Measurements from ENCODE around the gene PRRX2. TPM values are rescaled to one million over a fixed set of nuclear protein-coding genes. Genes with fewer than 3 reads are reported as not detected.

The PRRX2 gene
- total RNA-seq, 6 donors from 2014 or later: 0.61 to 5.8 (median 1.3) TPM; not detected in 3

DNA sequence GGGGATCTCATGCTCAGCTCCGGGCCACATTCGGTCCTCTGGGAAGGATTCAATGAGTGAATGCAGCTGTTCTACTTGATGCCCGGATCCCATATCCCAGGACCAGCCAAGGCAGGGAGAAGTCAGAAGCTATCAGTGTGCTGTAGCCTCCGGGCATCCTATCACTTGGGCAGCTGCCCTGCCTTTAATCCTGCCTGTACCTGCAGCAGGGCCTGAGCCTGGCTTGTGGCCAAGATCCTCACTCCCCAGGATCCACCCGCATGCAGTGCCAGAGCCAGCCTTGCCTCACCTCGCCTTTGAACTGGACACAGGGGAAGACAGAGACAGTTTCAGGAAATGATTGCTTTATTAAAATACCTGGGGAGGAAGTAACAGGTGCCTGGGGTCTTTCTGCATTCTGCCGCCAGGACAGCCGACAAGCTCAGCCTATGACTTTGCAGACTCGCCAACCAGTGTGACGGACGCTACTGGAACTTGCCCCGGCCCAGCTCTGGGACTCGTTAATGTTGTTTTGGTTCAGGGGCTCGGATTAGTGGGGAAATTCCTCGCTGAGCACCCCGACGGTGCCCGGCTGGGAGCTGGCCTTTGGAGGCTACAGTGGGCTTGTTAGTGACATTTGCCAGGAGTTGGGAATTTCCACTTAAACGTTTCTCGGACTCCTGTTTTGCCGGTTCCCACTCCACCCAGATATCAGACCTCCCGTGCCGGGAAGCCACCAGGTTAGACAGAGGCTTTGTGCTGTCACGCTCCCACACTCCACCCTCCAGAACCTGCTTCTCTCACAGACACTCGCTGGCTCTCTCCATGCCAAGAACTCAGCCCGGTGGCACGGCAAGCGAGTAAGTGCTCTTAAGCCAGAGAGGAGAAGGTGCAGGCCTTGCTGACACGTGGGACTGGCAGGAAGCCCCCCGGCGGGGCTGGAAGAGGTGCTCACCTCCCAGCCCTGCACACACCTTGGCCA is 86.7 kb downstream of the PRRX2 start:
- ATAC-seq (ENCODE audit: low FRiP score in 2 of 2): peak in 1 of 2 donors; percentile 48
- Histone ChIP-seq H3K4me3 (peak overlapping the region in 3 of 4 donors; percentile 6 to 40 (median 19)), H3K36me3 (no peaks in the 10 kb centered on the region), H3K4me1 (peaks cover 16 to 21% (median 19%) of the 10 kb centered on the region in 4 donors), H3K27ac (peak overlapping the region in 1 of 4 donors; percentile 30), H3K9me3 (no peaks in the 10 kb centered on the region), H3K27me3 (no peaks in the 10 kb centered on the region)
- 38 to 47% methylated on average over 15 to 31 of the region's 31 CpGs for WGBS, 2 donors
- peak in 1 of 2 donors; percentile 55 for DNase-seq
- TF ChIP-seq, protein P1, sequence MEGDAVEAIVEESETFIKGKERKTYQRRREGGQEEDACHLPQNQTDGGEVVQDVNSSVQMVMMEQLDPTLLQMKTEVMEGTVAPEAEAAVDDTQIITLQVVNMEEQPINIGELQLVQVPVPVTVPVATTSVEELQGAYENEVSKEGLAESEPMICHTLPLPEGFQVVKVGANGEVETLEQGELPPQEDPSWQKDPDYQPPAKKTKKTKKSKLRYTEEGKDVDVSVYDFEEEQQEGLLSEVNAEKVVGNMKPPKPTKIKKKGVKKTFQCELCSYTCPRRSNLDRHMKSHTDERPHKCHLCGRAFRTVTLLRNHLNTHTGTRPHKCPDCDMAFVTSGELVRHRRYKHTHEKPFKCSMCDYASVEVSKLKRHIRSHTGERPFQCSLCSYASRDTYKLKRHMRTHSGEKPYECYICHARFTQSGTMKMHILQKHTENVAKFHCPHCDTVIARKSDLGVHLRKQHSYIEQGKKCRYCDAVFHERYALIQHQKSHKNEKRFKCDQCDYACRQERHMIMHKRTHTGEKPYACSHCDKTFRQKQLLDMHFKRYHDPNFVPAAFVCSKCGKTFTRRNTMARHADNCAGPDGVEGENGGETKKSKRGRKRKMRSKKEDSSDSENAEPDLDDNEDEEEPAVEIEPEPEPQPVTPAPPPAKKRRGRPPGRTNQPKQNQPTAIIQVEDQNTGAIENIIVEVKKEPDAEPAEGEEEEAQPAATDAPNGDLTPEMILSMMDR (IDR thresholded peaks at IDR 0.05): no peak
- TF ChIP-seq POLR2A (IDR thresholded peaks at IDR 0.05) (no peak), POLR2AphosphoS5 (IDR thresholded peaks at IDR 0.05) (no peak), EP300 (IDR thresholded peaks at IDR 0.05) (no peak)

DNA sequence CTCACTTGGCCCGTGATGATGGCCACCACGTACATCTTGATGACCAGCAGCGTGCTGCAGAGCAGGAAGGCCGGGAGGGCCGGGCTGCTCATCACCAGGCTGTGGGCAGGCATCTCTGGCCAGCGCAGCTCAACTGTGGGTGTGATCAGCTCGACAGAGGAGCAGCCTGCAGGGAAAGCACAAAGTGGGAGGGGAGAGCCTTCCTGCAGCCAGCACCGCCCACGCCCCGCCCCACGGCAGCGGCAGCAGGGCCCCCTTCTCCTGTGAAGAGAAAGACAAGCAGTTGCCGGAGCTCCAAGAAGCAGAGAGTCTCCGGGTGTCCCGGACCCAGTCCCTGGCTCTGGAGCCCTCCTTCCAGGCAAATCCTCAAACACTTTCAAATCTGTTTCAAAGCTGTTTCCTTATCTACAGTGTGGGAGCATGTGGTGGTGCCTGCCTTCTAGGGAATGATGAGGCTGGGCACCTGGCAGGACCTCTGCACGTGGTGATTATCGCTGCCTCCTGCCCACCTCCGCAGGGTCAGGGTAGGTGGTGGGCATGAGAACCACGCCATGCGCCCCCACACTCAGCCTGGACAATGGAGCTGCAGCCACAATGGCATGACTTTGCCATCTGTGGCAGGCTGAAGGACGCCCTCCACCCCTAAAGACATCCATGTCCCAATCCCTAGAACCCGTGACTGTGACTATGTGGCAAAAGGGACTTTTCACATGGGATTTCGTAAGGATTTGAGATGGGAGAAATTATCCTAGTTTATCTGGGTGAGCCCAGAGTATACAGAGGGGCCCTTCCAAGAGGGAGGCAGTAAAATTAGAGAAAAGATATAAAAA is 87.7 kb downstream of the PRRX2 start, which contains the start of gene PTGES:
TSS of gene PTGES (minus strand) at position 143 of the 830 bp plus-strand sequence. CDS start at position 113, 30 bp downstream.
- Histone ChIP-seq H3K27ac (peak within 1 kb of the TSS in 2 of 4 donors; percentile 30), H3K4me3 (peak within 1 kb of the TSS in 3 of 4 donors; percentile 6 to 40 (median 19)), H3K27me3 (no peaks in the 10 kb centered on the region), H3K36me3 (no peaks in the 10 kb centered on the region), H3K4me1 (peaks cover 16 to 27% (median 24%) of the 10 kb centered on the region in 4 donors), H3K9me3 (no peaks in the 10 kb centered on the region)
- TF ChIP-seq, protein P1 (IDR thresholded peaks at IDR 0.05): no peak
- TF ChIP-seq POLR2A (IDR thresholded peaks at IDR 0.05): peak in 1 of 4 donors; percentile 38
- peak in 1 of 2 donors; percentile 18 for TF ChIP-seq POLR2AphosphoS5 (IDR thresholded peaks at IDR 0.05)
- TF ChIP-seq EP300 (IDR thresholded peaks at IDR 0.05): no peak
- ATAC-seq (ENCODE audit: low FRiP score in 2 of 2) (peak; percentile 86 to 96), DNase-seq (peak; percentile 72 to 94)
- WGBS, 2 donors: 20 to 35% methylated on average over 11 to 23 of the region's 23 CpGs

- Histone ChIP-seq H3K4me1 (peaks cover 16 to 27% (median 24%) of the 10 kb centered on the region in 4 donors), H3K36me3 (no peaks in the 10 kb centered on the region), H3K27me3 (no peaks in the 10 kb centered on the region), H3K4me3 (no peak overlapping the region), H3K27ac (no peak overlapping the region), H3K9me3 (no peaks in the 10 kb centered on the region)
- DNase-seq (no peak), ATAC-seq (ENCODE audit: low FRiP score in 2 of 2) (no peak)
- TF ChIP-seq POLR2A (IDR thresholded peaks at IDR 0.05) (no peak), POLR2AphosphoS5 (IDR thresholded peaks at IDR 0.05) (no peak), EP300 (IDR thresholded peaks at IDR 0.05) (no peak)
- TF ChIP-seq, protein P1 (IDR thresholded peaks at IDR 0.05): no peak
- WGBS, 2 donors: 83 to 93% methylated on average over 4 to 5 of the region's 5 CpGs
These were observed 89.7 kb downstream of the PRRX2 start for GRCh38 chr9:129755151-129755550.

DNA sequence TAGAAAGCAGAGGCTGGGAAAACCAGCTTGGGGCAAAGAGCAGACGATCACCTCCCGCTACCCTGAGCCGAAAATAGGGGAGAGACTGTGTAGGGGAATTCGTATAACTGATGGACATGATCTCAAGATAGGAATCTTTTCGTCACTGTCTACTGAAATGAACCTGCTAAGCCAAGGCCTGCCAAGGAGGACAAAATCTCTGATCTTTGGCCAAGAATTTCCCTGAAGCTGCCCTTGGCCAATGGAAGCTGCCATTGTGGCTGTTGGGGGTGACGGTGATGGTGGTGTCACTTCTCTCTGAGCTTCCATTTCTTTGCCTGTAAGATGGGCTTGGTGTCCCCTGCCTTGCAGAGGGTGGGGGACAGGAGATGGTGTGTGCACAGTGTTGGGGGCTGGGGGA is 90.7 kb downstream of the PRRX2 start:
- DNase-seq (no peak), ATAC-seq (ENCODE audit: low FRiP score in 2 of 2) (no peak)
- Histone ChIP-seq H3K27ac (no peak overlapping the region), H3K27me3 (no peaks in the 10 kb centered on the region), H3K36me3 (no peaks in the 10 kb centered on the region), H3K9me3 (no peaks in the 10 kb centered on the region), H3K4me1 (peaks cover 16 to 27% (median 24%) of the 10 kb centered on the region in 4 donors), H3K4me3 (no peak overlapping the region)
- TF ChIP-seq EP300 (IDR thresholded peaks at IDR 0.05) (no peak), POLR2AphosphoS5 (IDR thresholded peaks at IDR 0.05) (no peak), POLR2A (IDR thresholded peaks at IDR 0.05) (no peak)
- TF ChIP-seq, protein P1 (IDR thresholded peaks at IDR 0.05): no peak
- 93 to 95% methylated on average over 6 of the region's 6 CpGs for WGBS, 2 donors

Data from upper lobe of left lung (tissue), 6 donors.